Measurements from ENCODE around the gene GPR42.
"Not testable (repeated sequence)": the region's sequence is repeated elsewhere in the genome, so short reads cannot be mapped to it uniquely, and the experiment has no call there.

GRCh38 chr19:35379545-35379944, 8.7 kb downstream of the GPR42 start:
- not testable (repeated sequence) for TF ChIP-seq HCFC1 (IDR thresholded peaks at IDR 0.05; ENCODE audit: low read length); CTCF (IDR thresholded peaks at IDR 0.05 in 2 of 3, conservative IDR thresholded peaks at IDR 0.05 in 1 of 3; ENCODE audit: control insufficient read depth in 2 of 3, extremely low read depth in 1 of 3, insufficient read depth in 1 of 3, low read depth in 3 of 3, low read length in 3 of 3); USF2 (IDR thresholded peaks at IDR 0.05; ENCODE audit: borderline replicate concordance, low read depth, low read length); ZBED1 (IDR thresholded peaks at IDR 0.05; ENCODE audit: borderline replicate concordance); NRF1 (conservative IDR thresholded peaks at IDR 0.05; ENCODE audit: low read depth, low read length); EP300 (IDR thresholded peaks at IDR 0.05; ENCODE audit: borderline replicate concordance in 1 of 2, control insufficient read depth in 1 of 2, low read depth in 2 of 2, low read length in 2 of 2); POLR2A (IDR thresholded peaks at IDR 0.05; ENCODE audit: low read depth, low read length); HDAC2 (IDR thresholded peaks at IDR 0.05); JUNB (IDR thresholded peaks at IDR 0.05)

All from GM12878 (cell line).